Thoracic aorta (tissue), 2 donors: ENCODE data around the gene KRAS. TPM values are rescaled to one million over a fixed set of nuclear protein-coding genes. Genes with fewer than 3 reads are reported as not detected.

Experiments used
- ATAC-seq: fragments of 150-250 bp; one replicate; pipeline ENCODE4 v1.8.0; 2017; ENCODE audit warnings: low read depth; ENCODE audit not compliant: insufficient number of reproducible peaks, low FRiP score
- DNase-seq: peaks from one replicate; pipeline ENCODE4 v3.0.0-alpha.2; 2020; ENCODE audit warnings: low spot score
- H3K27ac ChIP-seq, 2 donors: fragments of 200-600 bp; sonication (generic); 1 replicate in 1 of 2; 2 replicates in 1 of 2; pipeline ENCODE4 v1.5.1; 2016; ENCODE audit warnings: mild to moderate bottlenecking in 2 of 2, moderate library complexity in 2 of 2
- H3K27me3 ChIP-seq: fragments of 200-600 bp; sonication (generic); replicated peaks from 2 replicates; pipeline ENCODE4 v1.6.0; 2016; ENCODE audit warnings: mild to moderate bottlenecking; ENCODE audit not compliant: insufficient read depth
- H3K36me3 ChIP-seq: fragments of 200-600 bp; sonication (generic); one replicate; pipeline ENCODE4 v1.5.1; 2016
- H3K4me1 ChIP-seq, 2 donors: fragments of 200-600 bp; sonication (generic); 1 replicate in 1 of 2; 2 replicates in 1 of 2; pipeline versions ENCODE4 v1.5.1 to v1.6.0; 2016; ENCODE audit warnings: low read depth in 2 of 2, mild to moderate bottlenecking in 1 of 2; ENCODE audit not compliant: control insufficient read depth in 1 of 2
- H3K4me3 ChIP-seq: fragments of 200-600 bp; sonication (generic); 2 replicates; pipeline ENCODE4 v1.5.1; 2016; ENCODE audit warnings: mild to moderate bottlenecking
- H3K9me3 ChIP-seq: fragments of 200-600 bp; sonication (generic); 2 replicates; pipeline ENCODE4 v1.5.1; 2016
- total RNA-seq, 2 donors: library from RNA; depleted of rRNA; stranded (reverse); fragments of >200 nt; gene quantifications; one replicate each; pipeline versions ENCODE4 v1.1.0 to v1.2.3, GENCODE V29; 2016
- TF ChIP-seq, protein P1 (sequence below): fragments of 200-600 bp; sonication (generic); IDR thresholded peaks from one replicate; pipeline ENCODE4 v1.5.1; 2019; ENCODE audit warnings: antibody characterized with exemption

Gene KRAS
- total RNA-seq, 2 donors from 2014 or later: 16.2 to 19.0 TPM

DNA sequence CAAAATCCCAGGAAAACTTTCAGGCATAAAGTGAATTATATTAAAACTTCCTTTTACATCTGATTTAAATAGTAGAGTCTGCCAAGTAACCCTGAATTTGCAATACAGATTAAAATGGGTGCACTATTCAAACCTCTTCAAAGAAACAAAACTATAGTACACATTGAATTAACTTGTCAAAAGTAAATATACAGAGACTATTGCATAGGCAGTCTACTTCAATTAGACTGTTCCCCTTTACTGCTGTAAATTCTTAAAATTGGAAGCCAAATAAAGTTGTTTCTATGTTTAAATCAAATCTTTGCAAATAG is 7.1 kb downstream of the KRAS start:
- Histone ChIP-seq H3K4me1 (peaks cover 2 to 3% of the 10 kb centered on the region in 2 donors), H3K4me3 (no peak overlapping the region), H3K36me3 (no peaks in the 10 kb centered on the region), H3K27ac (no peak overlapping the region), H3K27me3 (no peaks in the 10 kb centered on the region), H3K9me3 (no peaks in the 10 kb centered on the region)
- no peak for DNase-seq
- TF ChIP-seq, protein P1, sequence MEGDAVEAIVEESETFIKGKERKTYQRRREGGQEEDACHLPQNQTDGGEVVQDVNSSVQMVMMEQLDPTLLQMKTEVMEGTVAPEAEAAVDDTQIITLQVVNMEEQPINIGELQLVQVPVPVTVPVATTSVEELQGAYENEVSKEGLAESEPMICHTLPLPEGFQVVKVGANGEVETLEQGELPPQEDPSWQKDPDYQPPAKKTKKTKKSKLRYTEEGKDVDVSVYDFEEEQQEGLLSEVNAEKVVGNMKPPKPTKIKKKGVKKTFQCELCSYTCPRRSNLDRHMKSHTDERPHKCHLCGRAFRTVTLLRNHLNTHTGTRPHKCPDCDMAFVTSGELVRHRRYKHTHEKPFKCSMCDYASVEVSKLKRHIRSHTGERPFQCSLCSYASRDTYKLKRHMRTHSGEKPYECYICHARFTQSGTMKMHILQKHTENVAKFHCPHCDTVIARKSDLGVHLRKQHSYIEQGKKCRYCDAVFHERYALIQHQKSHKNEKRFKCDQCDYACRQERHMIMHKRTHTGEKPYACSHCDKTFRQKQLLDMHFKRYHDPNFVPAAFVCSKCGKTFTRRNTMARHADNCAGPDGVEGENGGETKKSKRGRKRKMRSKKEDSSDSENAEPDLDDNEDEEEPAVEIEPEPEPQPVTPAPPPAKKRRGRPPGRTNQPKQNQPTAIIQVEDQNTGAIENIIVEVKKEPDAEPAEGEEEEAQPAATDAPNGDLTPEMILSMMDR: no peak
- ATAC-seq: no peak

DNA sequence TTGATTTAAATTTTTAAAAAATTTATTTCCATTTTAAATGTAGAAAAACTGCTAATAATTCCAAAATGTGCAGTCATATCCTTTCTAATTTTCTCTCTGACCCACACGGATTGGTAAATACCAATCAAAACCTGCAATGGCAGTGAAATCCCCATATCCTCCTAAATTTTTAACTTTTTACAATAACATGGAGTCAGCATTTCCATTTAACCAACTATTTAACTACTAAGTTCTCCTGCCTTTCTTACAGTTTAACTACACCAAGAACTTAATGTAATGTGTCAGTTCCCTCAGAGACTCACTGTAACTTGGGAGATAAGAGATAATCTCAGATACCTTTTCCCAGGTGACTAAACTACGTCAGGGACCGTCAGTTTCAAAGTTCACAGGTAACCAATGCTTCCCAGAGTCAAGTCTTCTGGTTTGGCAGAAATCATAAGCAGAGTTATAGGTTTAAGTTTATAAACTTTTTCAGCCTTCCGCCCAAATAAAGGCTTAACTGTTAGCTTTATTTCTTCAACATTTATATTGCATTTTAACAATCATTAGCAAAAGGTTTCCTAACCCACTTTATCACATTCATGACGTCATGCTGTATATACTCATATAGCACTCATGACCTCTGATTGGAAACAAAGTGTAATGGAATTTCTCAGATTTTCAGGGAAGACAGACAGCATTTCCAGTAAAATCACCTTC is 7.6 kb downstream of the KRAS start:
- ATAC-seq: no peak
- TF ChIP-seq, protein P1: no peak
- no peak overlapping the region for H3K27ac ChIP-seq

DNA sequence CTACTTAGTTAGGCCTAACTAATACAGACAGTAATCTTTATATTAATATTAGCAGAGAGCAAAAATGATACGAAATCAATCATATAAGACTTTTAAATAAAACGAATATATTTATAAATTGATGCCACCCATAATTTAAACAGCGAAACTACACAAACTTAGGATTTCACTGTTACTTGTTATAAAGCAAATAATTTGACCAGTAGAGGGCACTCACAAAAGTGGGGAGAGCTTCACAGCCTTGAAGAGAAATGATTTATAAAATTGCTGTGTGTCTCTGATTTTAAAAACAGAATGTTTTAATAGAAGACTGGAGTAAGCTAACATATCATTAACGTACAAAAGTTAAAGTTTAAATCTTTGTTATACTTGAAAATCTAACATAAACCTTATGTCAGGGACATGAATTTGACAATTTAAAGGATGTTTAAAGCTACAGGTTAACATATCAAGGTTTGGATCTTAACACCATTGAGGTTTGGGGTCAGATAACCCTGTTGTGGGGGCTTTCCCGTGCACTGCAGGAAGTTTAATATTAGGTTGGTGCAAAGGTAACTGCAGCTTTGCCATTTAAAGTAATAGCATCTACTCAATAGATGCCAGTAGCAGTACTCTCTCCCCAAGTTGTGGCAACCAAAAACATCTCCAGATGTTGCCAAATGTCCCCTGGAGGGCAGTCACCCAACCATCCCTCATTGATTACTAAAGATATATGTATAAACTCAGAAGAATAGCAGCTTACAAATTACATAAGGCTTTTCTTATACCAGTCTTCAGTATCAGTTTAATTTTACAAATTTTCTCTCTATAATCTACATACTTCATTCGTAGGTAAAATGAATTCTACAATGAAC is 9.3 kb downstream of the KRAS start:
- DNase-seq: no peak
- Histone ChIP-seq H3K27me3 (no peaks in the 10 kb centered on the region), H3K9me3 (no peaks in the 10 kb centered on the region), H3K27ac (no peak overlapping the region), H3K36me3 (no peaks in the 10 kb centered on the region), H3K4me1 (peaks cover 0 to 2% of the 10 kb centered on the region in 2 donors), H3K4me3 (no peak overlapping the region)
- TF ChIP-seq, protein P1: peak; percentile 55
- ATAC-seq: no peak

More for the DNA sequence above, 7.6 kb downstream of the KRAS start:
- no peaks in the 10 kb centered on the region for H3K27me3 ChIP-seq
- H3K4me3 ChIP-seq: no peak overlapping the region
- DNase-seq: no peak
- H3K9me3 ChIP-seq: no peaks in the 10 kb centered on the region
- no peaks in the 10 kb centered on the region for H3K36me3 ChIP-seq
- no peaks in the 10 kb centered on the region for H3K4me1 ChIP-seq

DNA sequence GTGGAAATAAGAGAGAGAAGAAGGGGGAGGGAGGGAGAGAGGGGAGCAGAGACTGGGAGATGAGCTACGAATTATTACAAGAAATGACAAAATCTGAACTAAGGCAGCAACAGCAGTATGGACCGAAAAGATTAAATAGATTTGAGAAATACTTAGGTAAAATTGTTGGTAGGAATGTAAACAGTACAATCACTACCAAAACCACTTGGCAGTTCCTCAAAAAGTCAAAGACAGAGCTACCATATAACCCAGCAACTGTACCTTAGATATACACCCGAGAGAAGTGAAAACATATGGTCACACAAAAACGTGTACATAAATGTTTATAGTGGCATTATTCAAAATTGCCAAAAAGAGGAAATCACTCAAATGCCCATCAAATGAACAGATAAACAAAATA is 14.1 kb downstream of the KRAS start:
- TF ChIP-seq, protein P1: no peak
- no peak overlapping the region for H3K27ac ChIP-seq
- no peaks in the 10 kb centered on the region for H3K9me3 ChIP-seq
- ATAC-seq (no peak), DNase-seq (no peak)
- no peak overlapping the region for H3K4me3 ChIP-seq
- peaks cover 0 to 4% of the 10 kb centered on the region in 2 donors for H3K4me1 ChIP-seq
- no peaks in the 10 kb centered on the region for H3K36me3 ChIP-seq
- H3K27me3 ChIP-seq: no peaks in the 10 kb centered on the region

DNA sequence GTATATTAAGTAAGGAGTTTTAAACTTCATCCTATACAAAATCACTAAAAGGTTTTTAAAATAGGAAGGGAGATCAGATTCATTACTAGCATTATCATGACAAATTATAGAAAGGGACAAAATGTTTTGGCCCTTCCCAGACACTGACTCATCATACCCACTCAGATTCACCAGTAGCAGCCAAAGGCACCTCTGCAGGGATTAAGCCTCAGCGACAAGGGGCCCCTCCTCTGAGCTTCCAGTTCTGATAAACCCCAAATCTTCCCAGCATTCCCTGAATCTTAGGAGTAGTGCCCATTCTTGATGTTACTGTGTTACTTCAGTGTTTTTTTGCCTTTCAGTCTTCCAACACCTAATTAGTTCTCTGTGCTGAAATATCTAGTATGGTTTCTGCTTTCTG is 14.5 kb downstream of the KRAS start:
- no peak for ATAC-seq
- no peak for DNase-seq

More for the DNA sequence above, 14.5 kb downstream of the KRAS start:
- no peaks in the 10 kb centered on the region for H3K27me3 ChIP-seq
- TF ChIP-seq, protein P1: no peak
- no peak overlapping the region for H3K27ac ChIP-seq
- no peaks in the 10 kb centered on the region for H3K9me3 ChIP-seq
- H3K36me3 ChIP-seq: no peaks in the 10 kb centered on the region
- H3K4me1 ChIP-seq: peaks cover 0 to 4% of the 10 kb centered on the region in 2 donors
- no peak overlapping the region for H3K4me3 ChIP-seq
